Measurements from ENCODE around the gene PPP2R2D.
"Not testable (repeated sequence)": the region's sequence is repeated elsewhere in the genome, so short reads cannot be mapped to it uniquely, and the experiment has no call there.

Gene PPP2R2D

GRCh38 chr10:131979336-131979735 is 78.5 kb downstream of the PPP2R2D start:
- no peak for DNase-seq

GRCh38 chr10:131979821-131980270 is 79.0 kb downstream of the PPP2R2D start:
- DNase-seq = no peak

GRCh38 chr10:131980321-131980720 is 79.5 kb downstream of the PPP2R2D start:
- DNase-seq = no peak

GRCh38 chr10:131980761-131981428 is 80.1 kb downstream of the PPP2R2D start:
- DNase-seq = no peak

GRCh38 chr10:131981429-131982184 is 80.8 kb downstream of the PPP2R2D start, which contains the start of gene BNIP3:
BNIP3 (minus strand) TSS chr10:131981923; CDS start chr10:131981806, 117 bp downstream.
- peak; percentile 73 for DNase-seq

- DNase-seq = no peak
Observed at GRCh38 chr10:131982185-131982756, 81.5 kb downstream of the PPP2R2D start.

GRCh38 chr10:131982796-131983195 is 82.0 kb downstream of the PPP2R2D start:
- no peak for DNase-seq

GRCh38 chr10:131983780-131984179 is 83.0 kb downstream of the PPP2R2D start:
- DNase-seq = no peak

- DNase-seq = not testable (repeated sequence)
Observed at GRCh38 chr10:131986851-131987250, 86.0 kb downstream of the PPP2R2D start.

- not testable (repeated sequence) for DNase-seq
Observed at GRCh38 chr10:131987301-131987700, 86.5 kb downstream of the PPP2R2D start.

GRCh38 chr10:131987786-131988185 is 87.0 kb downstream of the PPP2R2D start:
- not testable (repeated sequence) for DNase-seq

GRCh38 chr10:131991726-131992125 is 90.9 kb downstream of the PPP2R2D start:
- DNase-seq = no peak

GRCh38 chr10:131993275-131993674 is 92.5 kb downstream of the PPP2R2D start:
- no peak for DNase-seq

- no peak for DNase-seq
Observed at GRCh38 chr10:131994435-131994834, 93.6 kb downstream of the PPP2R2D start.

GRCh38 chr10:131996466-131997365 is 95.9 kb downstream of the PPP2R2D start:
- no peak for DNase-seq

GRCh38 chr10:131997366-131998049 is 96.7 kb downstream of the PPP2R2D start:
- DNase-seq = no peak

- DNase-seq = no peak
Observed at GRCh38 chr10:131998050-131998844, 97.4 kb downstream of the PPP2R2D start.

GRCh38 chr10:131998845-131999681 is 98.3 kb downstream of the PPP2R2D start:
- DNase-seq = no peak

GRCh38 chr10:132001238-132001972 is 100.6 kb downstream of the PPP2R2D start:
- DNase-seq = no peak

- no peak for DNase-seq
Observed at GRCh38 chr10:132002004-132002403, 101.2 kb downstream of the PPP2R2D start.
